Thymus (tissue), 14 donors: ENCODE results near the gene NSG2. TPM values are rescaled to one million over a fixed set of nuclear protein-coding genes. Genes with fewer than 3 reads are reported as not detected.
"Not testable (repeated sequence)": the region's sequence is repeated elsewhere in the genome, so short reads cannot be mapped to it uniquely, and the experiment has no call there.

ENCODE experiments used
- DNase-seq, 9 donors: peaks; one replicate each; pipeline ENCODE4 v3.0.0-alpha.2; 2013; ENCODE audit warnings: low spot score in 9 of 9, low read depth in 6 of 9, missing footprints in 1 of 9
- H3K27ac ChIP-seq, 2 donors: one replicate each; pipeline ENCODE4 v1.5.1; 2013; ENCODE audit warnings: control low read depth in 1 of 2, low read depth in 1 of 2, low read length in 1 of 2, mild to moderate bottlenecking in 1 of 2, moderate library complexity in 1 of 2
- H3K27me3 ChIP-seq, 2 donors: one replicate each; pipeline ENCODE4 v1.5.1; 2013; ENCODE audit warnings: low read length in 1 of 2; ENCODE audit not compliant: control insufficient read depth in 2 of 2, insufficient read depth in 1 of 2
- H3K36me3 ChIP-seq, 2 donors: one replicate each; pipeline ENCODE4 v1.5.1; 2013; ENCODE audit warnings: low read length in 1 of 2, mild to moderate bottlenecking in 1 of 2, moderate library complexity in 1 of 2; ENCODE audit not compliant: control insufficient read depth in 2 of 2, insufficient read depth in 2 of 2
- H3K4me1 ChIP-seq, 2 donors: one replicate each; pipeline ENCODE4 v1.5.1; 2013; ENCODE audit warnings: low read length in 2 of 2; ENCODE audit not compliant: control insufficient read depth in 2 of 2, insufficient read depth in 2 of 2
- H3K4me3 ChIP-seq, 2 donors: one replicate each; pipeline ENCODE4 v1.5.1; 2013; ENCODE audit warnings: low read length in 2 of 2, control low read depth in 1 of 2, mild to moderate bottlenecking in 1 of 2
- H3K9me3 ChIP-seq, 2 donors: one replicate each; pipeline ENCODE4 v1.5.1; 2013; ENCODE audit warnings: low read length in 1 of 2, mild to moderate bottlenecking in 1 of 2; ENCODE audit not compliant: control insufficient read depth in 2 of 2, insufficient read depth in 1 of 2
- WGBS: extraction: QIAGEN DNeasy Blood & Tissue Kit; methylation state at CpG from one replicate; pipeline ENCODE4 v1.1.7; 2013; 5-methylcytosine and 5-hydroxymethylcytosine counted together
- long read RNA-seq, 10 donors: transcript quantifications; one replicate each; lab custom pipeline, GENCODE V29; 2026
- polyA plus RNA-seq: library from polyadenylated mRNA; stranded (reverse); fragments of 200-250 nt; gene quantifications from one replicate; pipeline ENCODE4 v1.2.3, GENCODE V29; 2013
- total RNA-seq: library from RNA; stranded (reverse); fragments of 120-200 nt; gene quantifications from one replicate; pipeline ENCODE4 v1.2.4, GENCODE V29; 2013
- donor health status: healthy.

The NSG2 gene
- total RNA-seq (0.05 TPM), polyA plus RNA-seq (0.41 TPM)
- long read RNA-seq, donor 1, result 0 reads
- long read RNA-seq, donor 2, result 0 reads
- long read RNA-seq, donor 3, result 0 reads
- long read RNA-seq, donor 4, result 0 reads
- long read RNA-seq, donor 5, result 0 reads
- long read RNA-seq, donor 6, result 0 reads
- long read RNA-seq, donor 7, result 0 reads
- long read RNA-seq, donor 8, result 0 reads
- long read RNA-seq, donor 9, result 0 reads
- long read RNA-seq, donor 10, result 0 reads

DNA sequence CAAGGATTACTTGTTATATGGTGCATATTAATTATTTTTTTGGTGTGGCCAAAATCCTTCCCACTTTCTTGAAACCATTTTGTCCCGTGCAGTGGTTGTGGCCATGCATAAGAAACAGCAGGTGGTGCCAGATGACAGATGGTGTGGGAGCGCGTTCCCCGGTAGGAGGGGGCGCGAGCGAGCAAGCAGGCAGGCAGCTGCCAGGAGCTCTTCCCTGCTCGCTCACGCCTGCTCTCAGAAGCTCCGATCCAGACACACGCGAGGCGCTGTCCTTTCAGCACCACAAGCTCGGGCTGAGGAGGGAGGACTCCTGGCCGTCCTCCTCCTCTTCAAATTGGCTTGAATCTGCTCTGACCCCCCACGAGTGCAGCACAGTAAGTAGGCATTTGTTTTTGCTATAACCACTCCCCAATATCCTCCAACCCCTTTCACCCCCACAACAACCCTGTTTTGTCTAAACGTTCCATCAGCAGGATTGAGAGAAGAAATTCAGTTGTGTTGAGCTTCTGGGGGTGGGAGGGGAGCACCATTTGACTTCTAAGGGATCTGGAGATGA, at the start of gene NSG2:
Gene NSG2, plus strand, starts transcription at position 237 of the 556 bp plus-strand sequence. CDS start 1,050 bp downstream, outside the sequence.
- Histone ChIP-seq H3K4me3 (no peak within 1 kb of the TSS), H3K27me3 (no peaks in the 10 kb centered on the region), H3K4me1 (no peaks in the 10 kb centered on the region), H3K9me3 (no peaks in the 10 kb centered on the region), H3K27ac (no peak within 1 kb of the TSS), H3K36me3 (no peaks in the 10 kb centered on the region)
- WGBS, result 6% methylated on average over 17 of the region's 17 CpGs
- peak; percentile 12 to 71 (median 41) for DNase-seq

DNA sequence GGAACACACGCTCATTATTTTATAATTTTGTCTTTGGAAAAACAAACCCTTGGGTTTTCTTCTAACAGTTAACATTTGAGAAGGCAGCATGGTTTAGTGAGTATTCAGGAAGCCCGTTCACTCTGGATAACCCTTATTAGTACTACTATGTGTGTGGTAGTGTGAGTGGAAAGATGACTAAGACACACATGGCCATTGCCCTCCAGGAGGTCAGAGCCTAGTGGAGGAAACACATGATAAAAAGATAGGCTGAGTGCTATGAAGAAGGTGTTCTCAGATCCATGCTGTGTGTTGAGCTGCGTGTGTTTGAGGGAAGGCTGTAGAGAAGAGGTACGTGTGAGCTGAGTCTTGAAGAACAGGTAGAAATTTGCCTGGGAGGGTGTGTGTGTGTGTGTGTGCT, 48.2 kb upstream of the NSG2 start:
- H3K4me3 ChIP-seq, result no peak overlapping the region
- no peaks in the 10 kb centered on the region for H3K36me3 ChIP-seq
- H3K27me3 ChIP-seq, result no peaks in the 10 kb centered on the region
- DNase-seq, result no peak
- WGBS, result 88% methylated on average over 4 of the region's 4 CpGs
- H3K27ac ChIP-seq, result no peak overlapping the region
- no peaks in the 10 kb centered on the region for H3K9me3 ChIP-seq
- H3K4me1 ChIP-seq, result no peaks in the 10 kb centered on the region

DNA sequence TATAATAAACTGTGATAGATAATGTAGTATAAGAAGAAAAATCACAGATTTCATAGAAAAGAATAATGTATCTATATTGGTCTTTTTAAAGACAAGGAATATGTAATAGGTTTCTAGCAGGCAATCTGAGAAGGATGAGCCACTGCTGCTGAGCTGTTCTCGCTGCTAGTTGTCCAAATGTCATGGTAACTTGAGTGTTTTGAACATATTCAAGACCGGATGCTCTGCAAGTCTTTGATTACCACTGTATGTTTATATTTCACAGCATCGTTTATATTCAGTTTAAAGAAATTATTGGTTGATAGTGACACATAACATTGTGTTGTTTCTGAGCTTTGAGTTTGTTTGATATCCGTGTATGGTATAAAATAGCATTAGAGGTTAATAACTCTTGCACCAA, 47.0 kb upstream of the NSG2 start:
- H3K9me3 ChIP-seq, result no peaks in the 10 kb centered on the region

DNA sequence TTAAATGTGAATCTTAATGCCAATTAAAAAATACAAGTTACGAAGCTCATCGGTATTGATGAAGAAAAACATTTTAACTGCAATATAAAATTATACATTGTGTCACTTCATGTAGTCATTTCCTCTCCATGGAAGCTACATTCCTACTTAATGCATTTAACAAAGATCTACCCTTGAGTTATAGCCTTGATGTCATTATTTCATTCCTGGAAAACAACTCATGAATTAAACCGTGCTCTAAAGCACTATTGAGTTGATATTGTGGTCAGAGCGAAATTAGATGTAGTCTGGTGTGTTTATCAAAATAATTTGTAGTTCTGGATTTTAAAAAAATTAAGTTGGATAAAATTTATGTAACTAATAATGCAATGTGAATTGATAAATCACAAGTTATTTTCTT, 45.4 kb upstream of the NSG2 start:
- no peaks in the 10 kb centered on the region for H3K9me3 ChIP-seq

More for the DNA sequence above, 47.0 kb upstream of the NSG2 start:
- DNase-seq, result no peak
- no peaks in the 10 kb centered on the region for H3K27me3 ChIP-seq
- H3K27ac ChIP-seq, result no peak overlapping the region
- no peaks in the 10 kb centered on the region for H3K4me1 ChIP-seq
- WGBS, result 86% methylated on average over 4 of the region's 4 CpGs
- no peaks in the 10 kb centered on the region for H3K36me3 ChIP-seq
- no peak overlapping the region for H3K4me3 ChIP-seq

DNA sequence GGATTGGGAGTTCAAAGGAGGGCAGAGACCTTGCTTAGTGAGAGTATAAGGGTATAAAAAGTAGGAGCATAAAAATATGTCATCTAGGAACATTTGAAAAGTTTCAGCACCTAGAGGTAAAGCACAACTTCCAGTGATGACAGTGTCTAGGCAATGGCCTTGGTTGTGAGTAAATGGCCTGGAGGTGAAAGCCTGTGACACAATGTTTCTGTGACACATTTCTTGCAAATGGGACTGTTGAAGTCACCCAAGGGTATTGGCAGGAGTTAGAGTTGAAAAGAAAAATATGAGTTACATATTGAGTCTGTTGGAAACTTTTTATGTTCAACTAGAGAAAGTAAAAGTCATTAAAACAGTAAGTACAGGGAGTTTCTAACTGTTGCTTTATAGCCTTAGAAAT, 41.7 kb upstream of the NSG2 start:
- no peaks in the 10 kb centered on the region for H3K4me1 ChIP-seq
- no peaks in the 10 kb centered on the region for H3K9me3 ChIP-seq
- no peak overlapping the region for H3K4me3 ChIP-seq
- no peak overlapping the region for H3K27ac ChIP-seq
- H3K36me3 ChIP-seq, result no peaks in the 10 kb centered on the region
- H3K27me3 ChIP-seq, result no peaks in the 10 kb centered on the region
- no peak for DNase-seq

More for the DNA sequence above, 45.4 kb upstream of the NSG2 start:
- H3K27me3 ChIP-seq, result no peaks in the 10 kb centered on the region
- no peak for DNase-seq
- no peak overlapping the region for H3K27ac ChIP-seq
- no peaks in the 10 kb centered on the region for H3K36me3 ChIP-seq
- no peak overlapping the region for H3K4me3 ChIP-seq
- WGBS, result 91% methylated on average over 4 of the region's 4 CpGs
- H3K4me1 ChIP-seq, result no peaks in the 10 kb centered on the region

DNA sequence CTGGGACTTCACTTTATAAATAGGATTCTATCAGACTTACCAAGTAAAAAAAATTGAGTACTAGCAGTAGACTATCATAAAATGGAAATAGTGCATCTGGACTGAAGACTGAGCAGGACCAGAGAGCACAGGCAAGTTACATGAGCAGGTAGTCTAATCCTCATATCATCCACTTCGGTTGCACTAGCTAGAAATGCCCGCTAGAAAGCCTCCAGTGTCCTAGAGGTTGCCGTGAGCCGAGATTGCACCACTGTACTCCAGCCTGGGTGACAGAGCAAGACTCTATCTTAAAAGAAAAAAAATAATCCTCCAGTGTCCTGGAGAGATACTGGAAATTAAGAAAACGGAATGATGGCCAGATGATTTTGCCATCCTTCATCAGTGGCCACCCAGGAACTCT, 36.6 kb upstream of the NSG2 start:
- Histone ChIP-seq H3K9me3 (no peaks in the 10 kb centered on the region), H3K4me1 (no peaks in the 10 kb centered on the region), H3K36me3 (no peaks in the 10 kb centered on the region), H3K27ac (no peak overlapping the region), H3K4me3 (no peak overlapping the region), H3K27me3 (no peaks in the 10 kb centered on the region)
- WGBS, result 92% methylated on average over 5 of the region's 5 CpGs
- no peak for DNase-seq

DNA sequence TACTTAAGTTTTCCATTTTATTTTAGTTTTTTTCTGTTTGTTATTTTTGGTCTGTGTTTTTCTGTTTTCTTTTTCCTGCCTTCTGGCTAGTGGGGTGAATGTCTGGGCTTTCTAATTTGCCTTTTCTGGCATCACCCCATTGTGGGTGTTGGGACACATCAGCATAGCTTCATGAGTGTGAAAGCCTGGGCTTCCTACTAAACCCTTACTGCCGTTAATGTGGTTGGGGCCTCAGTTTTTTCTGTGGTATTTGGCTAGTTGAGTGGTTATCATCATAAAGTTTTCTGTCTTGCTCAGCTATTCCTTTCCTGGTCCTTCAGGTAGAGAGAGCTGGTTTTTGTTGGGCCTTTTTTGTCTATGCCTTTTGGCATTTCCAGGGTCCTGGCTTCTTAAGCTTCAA, 35.1 kb upstream of the NSG2 start:
- no peak overlapping the region for H3K27ac ChIP-seq
- H3K4me1 ChIP-seq, result no peaks in the 10 kb centered on the region
- H3K27me3 ChIP-seq, result no peaks in the 10 kb centered on the region
- H3K36me3 ChIP-seq, result no peaks in the 10 kb centered on the region
- no peak overlapping the region for H3K4me3 ChIP-seq
- WGBS, result 92% methylated on average over 1 of the region's 1 CpG
- DNase-seq, result no peak
- no peaks in the 10 kb centered on the region for H3K9me3 ChIP-seq

DNA sequence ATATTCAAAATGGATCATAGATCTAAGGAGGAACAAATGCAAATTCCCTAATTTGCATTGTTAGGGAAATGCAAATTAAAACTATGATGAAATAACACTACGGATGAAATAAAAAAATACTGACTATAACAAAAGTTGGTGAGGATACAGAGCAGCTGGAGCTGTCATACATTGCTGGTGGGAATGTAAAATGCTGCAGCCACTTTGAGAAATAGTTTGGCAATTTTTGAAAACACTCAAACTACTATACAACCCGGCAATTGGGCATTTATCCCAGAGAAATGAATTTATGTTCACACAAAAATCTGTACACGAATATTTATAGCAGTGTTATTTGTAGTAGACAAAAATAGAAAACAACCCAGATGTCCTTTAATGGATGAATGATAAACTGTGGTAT, 34.1 kb upstream of the NSG2 start:
- WGBS, result 86% methylated on average over 3 of the region's 3 CpGs
- Histone ChIP-seq H3K9me3 (no peaks in the 10 kb centered on the region), H3K4me3 (no peak overlapping the region), H3K4me1 (no peaks in the 10 kb centered on the region), H3K27me3 (no peaks in the 10 kb centered on the region), H3K36me3 (no peaks in the 10 kb centered on the region), H3K27ac (no peak overlapping the region)
- DNase-seq, result no peak

DNA sequence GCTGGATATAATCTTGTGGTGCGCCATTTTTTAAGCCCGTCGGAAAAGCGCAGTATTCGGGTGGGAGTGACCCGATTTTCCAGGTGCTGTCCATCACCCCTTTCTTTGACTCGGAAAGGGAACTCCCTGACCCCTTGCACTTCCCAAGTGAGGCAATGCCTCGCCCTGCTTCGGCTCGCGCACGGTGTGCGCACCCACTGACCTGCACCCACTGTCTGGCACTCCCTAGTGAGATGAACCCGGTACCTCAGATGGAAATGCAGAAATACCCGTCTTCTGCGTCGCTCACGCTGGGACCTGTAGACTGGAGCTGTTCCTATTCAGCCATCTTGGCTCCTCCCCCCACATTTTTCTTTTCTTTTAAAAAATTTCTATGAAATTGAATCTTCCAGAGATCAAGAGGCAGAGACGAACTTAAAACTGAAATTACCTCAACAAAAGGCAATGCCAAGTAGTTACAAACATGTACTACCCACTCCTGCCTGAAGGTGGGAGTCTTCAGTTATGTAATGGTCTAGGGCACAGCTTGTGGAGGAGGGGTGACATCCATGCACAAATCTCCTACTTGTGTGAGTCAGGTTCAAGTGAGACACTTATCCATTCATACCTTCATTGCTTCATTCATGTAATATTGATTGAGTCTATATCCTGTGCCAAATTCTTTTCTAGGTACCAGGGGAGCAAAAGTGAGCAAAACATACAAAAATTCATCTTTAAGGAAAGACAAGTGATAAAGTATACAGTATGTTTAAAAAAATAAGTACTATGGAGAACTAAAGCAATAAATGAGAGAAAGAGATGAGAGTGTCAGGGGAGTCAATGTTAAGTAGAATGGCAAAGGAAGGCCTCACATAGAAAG, 25.2 kb upstream of the NSG2 start:
- not testable (repeated sequence) for H3K27ac ChIP-seq, H3K27me3 ChIP-seq, H3K36me3 ChIP-seq, H3K9me3 ChIP-seq, H3K4me3 ChIP-seq, H3K4me1 ChIP-seq
- 89% methylated on average over 13 of the region's 19 CpGs for WGBS
- peak in 1 of 9 donors; percentile 2 for DNase-seq
